Lower lobe of right lung (tissue), 2 donors: Measurements from ENCODE around the gene NDUFA8. TPM values are rescaled to one million over a fixed set of nuclear protein-coding genes. Genes with fewer than 3 reads are reported as not detected.

Source experiments
- ATAC-seq, 2 donors: fragments of 200-7000 bp; cut with Tn5 transposase; one replicate each; pipeline ENCODE4 v1.9.1; 2020 to 2022; ENCODE audit warnings: mild to moderate bottlenecking in 2 of 2, moderate library complexity in 2 of 2
- DNase-seq: peaks from one replicate; pipeline ENCODE4 v3.0.0-alpha.2; 2020
- H3K27ac ChIP-seq: fragments of 200-600 bp; one replicate; pipeline ENCODE4 v1.8.0; 2022
- H3K27me3 ChIP-seq: fragments of 200-600 bp; one replicate; pipeline ENCODE4 v1.8.0; 2022; ENCODE audit warnings: low read depth
- H3K36me3 ChIP-seq: fragments of 200-600 bp; one replicate; pipeline ENCODE4 v1.8.0; 2022; ENCODE audit warnings: mild to moderate bottlenecking
- H3K4me1 ChIP-seq: fragments of 200-600 bp; one replicate; pipeline ENCODE4 v1.8.0; 2022
- H3K4me3 ChIP-seq: fragments of 200-600 bp; one replicate; pipeline ENCODE4 v1.8.0; 2022; ENCODE audit warnings: mild to moderate bottlenecking
- H3K9me3 ChIP-seq: fragments of 200-600 bp; one replicate; pipeline ENCODE4 v1.8.0; 2022
- intact Hi-C: fragments of 100-400 bp; cut with DNase I; formaldehyde crosslinking; loops from one replicate; pipeline ENCODE4 v1.11.0; 2022
- total RNA-seq: library from RNA; stranded (reverse); fragmentation: NEBNext Ultra II Directional; extraction: Animal tissue kit (Norgen Biotek cat#: 25700); gene quantifications from one replicate; pipeline ENCODE4 v1.2.1, GENCODE V29; 2021
- TF ChIP-seq, protein P1 (sequence below): fragments of 200-600 bp; IDR thresholded peaks from one replicate; pipeline ENCODE4 v1.8.0; 2022; ENCODE audit warnings: antibody characterized with exemption, mild to moderate bottlenecking
- donor health status: DM: no; HTN: yes; CAD: no; lungs with severe emphysema.

The NDUFA8 gene
- total RNA-seq, 1 donor from 2014 or later = 38.5 TPM

GRCh38 chr9:122113574-122113973, 46.0 kb downstream of the NDUFA8 start:
- no peaks in the 10 kb centered on the region for H3K36me3 ChIP-seq
- H3K4me3 ChIP-seq = no peak overlapping the region
- DNase-seq (no peak), ATAC-seq (no peak)
- intact Hi-C loops = no loop called here
- no peaks in the 10 kb centered on the region for H3K4me1 ChIP-seq
- no peaks in the 10 kb centered on the region for H3K9me3 ChIP-seq
- no peaks in the 10 kb centered on the region for H3K27me3 ChIP-seq
- H3K27ac ChIP-seq = no peak overlapping the region
- TF ChIP-seq, protein P1, sequence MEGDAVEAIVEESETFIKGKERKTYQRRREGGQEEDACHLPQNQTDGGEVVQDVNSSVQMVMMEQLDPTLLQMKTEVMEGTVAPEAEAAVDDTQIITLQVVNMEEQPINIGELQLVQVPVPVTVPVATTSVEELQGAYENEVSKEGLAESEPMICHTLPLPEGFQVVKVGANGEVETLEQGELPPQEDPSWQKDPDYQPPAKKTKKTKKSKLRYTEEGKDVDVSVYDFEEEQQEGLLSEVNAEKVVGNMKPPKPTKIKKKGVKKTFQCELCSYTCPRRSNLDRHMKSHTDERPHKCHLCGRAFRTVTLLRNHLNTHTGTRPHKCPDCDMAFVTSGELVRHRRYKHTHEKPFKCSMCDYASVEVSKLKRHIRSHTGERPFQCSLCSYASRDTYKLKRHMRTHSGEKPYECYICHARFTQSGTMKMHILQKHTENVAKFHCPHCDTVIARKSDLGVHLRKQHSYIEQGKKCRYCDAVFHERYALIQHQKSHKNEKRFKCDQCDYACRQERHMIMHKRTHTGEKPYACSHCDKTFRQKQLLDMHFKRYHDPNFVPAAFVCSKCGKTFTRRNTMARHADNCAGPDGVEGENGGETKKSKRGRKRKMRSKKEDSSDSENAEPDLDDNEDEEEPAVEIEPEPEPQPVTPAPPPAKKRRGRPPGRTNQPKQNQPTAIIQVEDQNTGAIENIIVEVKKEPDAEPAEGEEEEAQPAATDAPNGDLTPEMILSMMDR = no peak

DNA sequence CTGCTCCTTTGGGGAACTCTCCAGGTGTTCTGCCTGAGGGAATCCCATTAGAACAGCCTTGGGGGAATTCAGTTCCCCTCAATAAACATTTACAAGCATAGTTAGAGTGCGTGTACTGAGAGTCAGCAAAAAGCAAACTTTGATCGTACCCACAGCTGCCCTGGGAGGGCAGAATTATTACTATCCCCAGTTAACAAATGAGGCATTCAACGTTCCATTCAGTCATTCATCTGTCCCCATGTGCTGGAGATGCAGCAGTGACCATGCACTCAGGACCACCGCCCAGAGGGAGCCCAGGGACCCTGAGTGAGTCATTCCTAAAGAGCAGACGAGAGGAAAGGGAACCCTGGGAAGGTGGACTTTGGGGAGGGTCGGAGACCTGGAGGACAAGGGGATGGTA, 47.3 kb downstream of the NDUFA8 start:
- TF ChIP-seq, protein P1 = no peak
- Histone ChIP-seq H3K9me3 (no peaks in the 10 kb centered on the region), H3K27me3 (no peaks in the 10 kb centered on the region), H3K4me3 (no peak overlapping the region), H3K36me3 (no peaks in the 10 kb centered on the region), H3K4me1 (no peaks in the 10 kb centered on the region), H3K27ac (no peak overlapping the region)
- intact Hi-C loops = no loop called here
- DNase-seq (no peak), ATAC-seq (no peak)

GRCh38 chr9:122111413-122112085, 48.0 kb downstream of the NDUFA8 start:
- no peaks in the 10 kb centered on the region for H3K9me3 ChIP-seq

GRCh38 chr9:122110100-122110833, 49.3 kb downstream of the NDUFA8 start:
- no peaks in the 10 kb centered on the region for H3K9me3 ChIP-seq
- ATAC-seq (no peak), DNase-seq (no peak)
- TF ChIP-seq, protein P1 = no peak
- H3K27ac ChIP-seq = no peak overlapping the region
- no peaks in the 10 kb centered on the region for H3K27me3 ChIP-seq
- intact Hi-C loops = no loop called here
- H3K36me3 ChIP-seq = no peaks in the 10 kb centered on the region
- H3K4me1 ChIP-seq = no peaks in the 10 kb centered on the region
- no peak overlapping the region for H3K4me3 ChIP-seq

More at GRCh38 chr9:122111413-122112085, 48.0 kb downstream of the NDUFA8 start:
- Histone ChIP-seq H3K4me1 (no peaks in the 10 kb centered on the region), H3K27me3 (no peaks in the 10 kb centered on the region), H3K27ac (no peak overlapping the region), H3K4me3 (no peak overlapping the region), H3K36me3 (no peaks in the 10 kb centered on the region)
- TF ChIP-seq, protein P1 = no peak
- intact Hi-C loops = no loop called here
- ATAC-seq (no peak), DNase-seq (no peak)

DNA sequence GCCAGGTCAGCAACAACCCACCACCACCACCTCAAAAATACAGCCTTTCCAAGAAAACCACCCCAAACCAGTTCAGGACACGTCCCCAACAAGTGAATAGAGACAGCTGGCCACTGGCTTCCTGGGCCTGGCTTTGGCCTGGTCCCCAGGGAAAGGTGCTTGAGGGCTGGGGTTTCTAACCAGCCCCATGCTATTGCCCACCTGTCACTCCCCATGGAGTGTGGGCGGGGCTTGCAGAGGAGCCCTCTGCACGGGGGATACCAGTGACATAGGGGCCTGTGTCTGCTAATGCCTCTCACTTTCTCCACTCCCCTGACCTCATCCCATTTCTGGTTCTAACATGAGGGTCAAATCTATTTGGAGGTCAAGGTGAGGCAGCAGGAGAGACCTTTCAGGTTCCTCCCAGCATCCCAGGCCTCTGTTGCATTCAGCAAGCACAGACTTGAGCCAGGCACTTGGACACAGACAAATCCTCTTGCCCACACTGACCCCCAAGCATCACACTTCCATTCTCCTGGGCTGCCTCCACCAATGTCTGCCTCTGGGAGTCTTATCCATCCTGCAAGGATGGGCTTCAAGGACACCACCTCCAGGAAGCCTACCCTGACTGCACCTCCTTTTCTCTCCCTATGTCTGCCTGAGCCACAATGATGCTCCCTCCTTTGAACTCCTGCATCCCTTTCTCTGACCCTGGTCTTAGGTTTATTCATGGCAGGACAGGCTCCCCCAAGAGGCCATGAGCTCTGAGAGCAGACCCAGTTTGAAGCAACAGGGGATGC, 50.4 kb downstream of the NDUFA8 start:
- H3K27ac ChIP-seq = no peak overlapping the region
- H3K9me3 ChIP-seq = no peaks in the 10 kb centered on the region
- no peaks in the 10 kb centered on the region for H3K27me3 ChIP-seq
- intact Hi-C loops = no loop called here
- H3K36me3 ChIP-seq = no peaks in the 10 kb centered on the region
- TF ChIP-seq, protein P1 = no peak
- ATAC-seq (no peak), DNase-seq (no peak)
- H3K4me3 ChIP-seq = no peak overlapping the region
- no peaks in the 10 kb centered on the region for H3K4me1 ChIP-seq
